HG03025 (cell line): ENCODE results near the gene TBC1D9B.

Source experiments
- ATAC-seq: cut with Tn5 transposase; IDR thresholded peaks from one replicate; pipeline ENCODE4 v1.9.1; 2021; ENCODE audit warnings: mild to moderate bottlenecking, moderate library complexity; ENCODE audit not compliant: unreplicated experiment, low FRiP score

The TBC1D9B gene

GRCh38 chr5:179887095-179887494, 20.6 kb downstream of the TBC1D9B start:
- no peak for ATAC-seq

- ATAC-seq, result no peak
Measured at GRCh38 chr5:179886190-179886911, 21.3 kb downstream of the TBC1D9B start.

- no peak for ATAC-seq
Measured at GRCh38 chr5:179885491-179886090, 22.1 kb downstream of the TBC1D9B start.

- no peak for ATAC-seq
Measured at GRCh38 chr5:179883163-179883562, 24.5 kb downstream of the TBC1D9B start.

- ATAC-seq, result no peak
Measured at GRCh38 chr5:179882338-179882737, 25.4 kb downstream of the TBC1D9B start.

- ATAC-seq, result no peak
Measured at GRCh38 chr5:179880848-179881590, 26.7 kb downstream of the TBC1D9B start.

- ATAC-seq, result no peak
Measured at GRCh38 chr5:179880066-179880650, 27.5 kb downstream of the TBC1D9B start.

GRCh38 chr5:179879690-179880010, 28.0 kb downstream of the TBC1D9B start:
- ATAC-seq, result no peak

GRCh38 chr5:179879003-179879689, 28.6 kb downstream of the TBC1D9B start:
- ATAC-seq, result no peak

GRCh38 chr5:179878222-179879002, 29.3 kb downstream of the TBC1D9B start:
- ATAC-seq, result no peak

- ATAC-seq, result no peak
Measured at GRCh38 chr5:179876610-179876952, 31.1 kb downstream of the TBC1D9B start.

GRCh38 chr5:179875741-179876609, 31.7 kb downstream of the TBC1D9B start:
- no peak for ATAC-seq

GRCh38 chr5:179874536-179875292, 33.0 kb downstream of the TBC1D9B start:
- ATAC-seq, result no peak

GRCh38 chr5:179874136-179874535, 33.6 kb downstream of the TBC1D9B start:
- no peak for ATAC-seq

GRCh38 chr5:179873588-179874110, 34.0 kb downstream of the TBC1D9B start:
- no peak for ATAC-seq

- ATAC-seq, result no peak
Measured at GRCh38 chr5:179872828-179873575, 34.7 kb downstream of the TBC1D9B start.

- no peak for ATAC-seq
Measured at GRCh38 chr5:179872055-179872827, 35.5 kb downstream of the TBC1D9B start.
